Right atrium auricular region (tissue), 2 donors: ENCODE data around the gene CACNB4. TPM values are rescaled to one million over a fixed set of nuclear protein-coding genes. Genes with fewer than 3 reads are reported as not detected.

Experiments
- DNase-seq: peaks from one replicate; pipeline ENCODE4 v3.0.0-alpha.2; 2019; ENCODE audit warnings: low spot score
- H3K27ac ChIP-seq, 2 donors: fragments of 200-600 bp; sonication (generic); 1 replicate in 1 of 2; 2 replicates in 1 of 2; pipeline ENCODE4 v1.5.1; 2016 to 2019
- H3K27me3 ChIP-seq, 2 donors: fragments of 200-600 bp; sonication (generic); one replicate each; pipeline versions ENCODE4 v1.5.1 to v1.6.0; 2017 to 2019
- H3K36me3 ChIP-seq: fragments of 200-600 bp; sonication (generic); one replicate; pipeline ENCODE4 v1.5.1; 2016
- H3K4me1 ChIP-seq, 2 donors: fragments of 200-600 bp; sonication (generic); one replicate each; pipeline versions ENCODE4 v1.5.1 to v1.6.0; 2017 to 2019
- H3K4me3 ChIP-seq, 2 donors: fragments of 200-600 bp; sonication (generic); 1 replicate in 1 of 2; 2 replicates in 1 of 2; pipeline ENCODE4 v1.5.1; 2017 to 2019; ENCODE audit warnings: mild to moderate bottlenecking in 1 of 2, moderate library complexity in 1 of 2
- H3K9me3 ChIP-seq, 2 donors: fragments of 200-600 bp; sonication (generic); one replicate each; pipeline ENCODE4 v1.5.1; 2019
- CTCF ChIP-seq, 2 donors: fragments of 200-600 bp; sonication (generic); IDR thresholded peaks; one replicate each; pipeline ENCODE4 v1.5.1; 2019; ENCODE audit warnings: antibody characterized with exemption in 2 of 2
- total RNA-seq, 2 donors: library from RNA; depleted of rRNA; stranded (reverse); fragments of >200 nt; gene quantifications; one replicate each; pipeline ENCODE4 v1.1.0, GENCODE V29; 2016

The CACNB4 gene
- total RNA-seq, 2 donors from 2014 or later: 0.37 to 0.90 TPM

GRCh38 chr2:151952691-151953456 is 146.0 kb downstream of the CACNB4 start:
- H3K4me3 ChIP-seq: no peak overlapping the region
- no peaks in the 10 kb centered on the region for H3K27me3 ChIP-seq
- TF ChIP-seq CTCF (IDR thresholded peaks at IDR 0.05): no peak
- H3K36me3 ChIP-seq: no peaks in the 10 kb centered on the region
- no peak for DNase-seq
- no peak overlapping the region for H3K27ac ChIP-seq
- peaks cover 0 to 6% of the 10 kb centered on the region in 2 donors for H3K4me1 ChIP-seq
- no peaks in the 10 kb centered on the region for H3K9me3 ChIP-seq

GRCh38 chr2:151947813-151948165 is 151.1 kb downstream of the CACNB4 start:
- H3K9me3 ChIP-seq: no peaks in the 10 kb centered on the region
- no peak overlapping the region for H3K27ac ChIP-seq
- TF ChIP-seq CTCF (IDR thresholded peaks at IDR 0.05): no peak
- no peak for DNase-seq
- H3K27me3 ChIP-seq: no peaks in the 10 kb centered on the region
- H3K4me3 ChIP-seq: peak overlapping the region; percentile 4 to 34
- H3K4me1 ChIP-seq: peaks cover 0 to 10% of the 10 kb centered on the region in 2 donors
- no peaks in the 10 kb centered on the region for H3K36me3 ChIP-seq

GRCh38 chr2:151946899-151947812 is 151.7 kb downstream of the CACNB4 start:
- H3K27me3 ChIP-seq: no peaks in the 10 kb centered on the region
- peak; percentile 56 to 79 for TF ChIP-seq CTCF (IDR thresholded peaks at IDR 0.05)
- H3K36me3 ChIP-seq: no peaks in the 10 kb centered on the region
- peaks cover 0 to 10% of the 10 kb centered on the region in 2 donors for H3K4me1 ChIP-seq
- peak overlapping the region; percentile 4 to 34 for H3K4me3 ChIP-seq
- no peaks in the 10 kb centered on the region for H3K9me3 ChIP-seq
- H3K27ac ChIP-seq: no peak overlapping the region
- DNase-seq: no peak

- no peak overlapping the region for H3K27ac ChIP-seq
- no peaks in the 10 kb centered on the region for H3K9me3 ChIP-seq
- DNase-seq: no peak
- no peak overlapping the region for H3K4me3 ChIP-seq
- H3K36me3 ChIP-seq: no peaks in the 10 kb centered on the region
- H3K4me1 ChIP-seq: peaks cover 0 to 10% of the 10 kb centered on the region in 2 donors
- no peaks in the 10 kb centered on the region for H3K27me3 ChIP-seq
- TF ChIP-seq CTCF (IDR thresholded peaks at IDR 0.05): no peak
Observed at GRCh38 chr2:151946250-151946884, 152.5 kb downstream of the CACNB4 start.

GRCh38 chr2:151945602-151946001 is 153.2 kb downstream of the CACNB4 start:
- Histone ChIP-seq H3K36me3 (no peaks in the 10 kb centered on the region), H3K27me3 (no peaks in the 10 kb centered on the region), H3K4me1 (peaks cover 0 to 10% of the 10 kb centered on the region in 2 donors), H3K4me3 (no peak overlapping the region), H3K27ac (no peak overlapping the region), H3K9me3 (no peaks in the 10 kb centered on the region)
- DNase-seq: no peak
- TF ChIP-seq CTCF (IDR thresholded peaks at IDR 0.05): no peak
